HepG2 (cell line): ENCODE data around the gene ATP11A. TPM values are rescaled to one million over a fixed set of nuclear protein-coding genes. Genes with fewer than 3 reads are reported as not detected.
A peak's percentile ranks its signal among the peaks of the same experiment; 100 is the strongest.

Experiments
- ATAC-seq: fragments of 200-7000 bp; cut with Tn5 transposase; 3 replicates; pipeline ENCODE4 v1.9.1; 2020; ENCODE audit warnings: mild to moderate bottlenecking, moderate library complexity
- BruUV-seq: library from RNA; stranded (reverse); fragments of 400-500 nt; replicated peaks from 2 replicates; lab custom pipeline; 2021; lab: Mats Ljungman, UMichigan
- CTCF ChIA-PET: fragments of 300-600 bp; formaldehyde crosslinking; extraction: SDS; loops from one replicate; lab custom pipeline; 2021; ENCODE audit warnings: low total read pairs, inconsistent platforms, low intra/inter-chr PET ratio; lab: Yijun Ruan, JAX
- POLR2A ChIA-PET: fragments of 350-600 bp; sonication (Branson Sonifier 250); formaldehyde crosslinking; loops from one replicate; lab custom pipeline; 2020; ENCODE audit warnings: antibody characterized with exemption, inconsistent platforms; lab: Yijun Ruan, JAX
- DNase-seq: peaks from one replicate; pipeline ENCODE4 v3.0.0-alpha.2; 2015; ENCODE audit warnings: low spot score
- FAIRE-seq: peaks from 3 replicates; lab custom pipeline; 2011; peaks lifted over from hg19 to GRCh38; lab: Jason Lieb, UNC
- H2AFZ ChIP-seq: one replicate; pipeline ENCODE4 v1.6.1; 2011; ENCODE audit warnings: low read length, inconsistent platforms
- H3K27ac ChIP-seq: fragments of 300-600 bp; 3 replicates; pipeline ENCODE4 v1.8.0; 2011; ENCODE audit warnings: mixed run types, mild to moderate bottlenecking, mixed read lengths, low read length, inconsistent platforms; ENCODE audit not compliant: insufficient read depth; ENCODE audit errors: extremely low read length
- H3K27me3 ChIP-seq, 2 experiments: fragments of 200-600 bp in 1 of 2; 2 replicates in 1 of 2; 3 replicates in 1 of 2; pipeline versions ENCODE4 v1.6.0 to v1.8.0; 2011; ENCODE audit warnings: low read length in 2 of 2, mild to moderate bottlenecking in 2 of 2, moderate library complexity in 2 of 2, inconsistent platforms in 1 of 2; ENCODE audit not compliant: insufficient read depth in 2 of 2, control insufficient read depth in 1 of 2
- H3K36me3 ChIP-seq, 2 experiments: fragments of 200-600 bp in 1 of 2; replicated peaks in 1 of 2; 2 replicates in 1 of 2; 3 replicates in 1 of 2; pipeline versions ENCODE4 v1.5.1 to v1.8.0; 2011; ENCODE audit warnings: low read length in 2 of 2, inconsistent platforms in 1 of 2; ENCODE audit not compliant: insufficient read depth in 2 of 2, control insufficient read depth in 1 of 2
- H3K4me1 ChIP-seq: 2 replicates; pipeline ENCODE4 v1.5.1; 2012; ENCODE audit warnings: low read length, inconsistent platforms; ENCODE audit not compliant: insufficient read depth
- H3K4me2 ChIP-seq: 2 replicates; pipeline ENCODE4 v1.6.0; 2011; ENCODE audit warnings: low read depth, low read length, inconsistent platforms
- H3K4me3 ChIP-seq, 3 experiments: fragments of 200-600 bp in 1 of 3; sonication (generic), shearing (Covaris generic) in 1 of 3; replicated peaks in 1 of 3; 2 replicates each; pipeline ENCODE4 v1.5.1; 2011 to 2016; ENCODE audit warnings: low read length in 3 of 3, inconsistent platforms in 2 of 3, low read depth in 2 of 3, mild to moderate bottlenecking in 2 of 3, control low read depth in 1 of 3, mixed read lengths in 1 of 3; ENCODE audit not compliant: insufficient read depth in 1 of 3
- H3K79me2 ChIP-seq: one replicate; pipeline ENCODE4 v1.6.1; 2011; ENCODE audit warnings: low read length, inconsistent platforms; ENCODE audit not compliant: insufficient read depth
- H3K9ac ChIP-seq: 2 replicates; pipeline ENCODE4 v1.6.0; 2011; ENCODE audit warnings: mild to moderate bottlenecking, low read depth, low read length, inconsistent platforms; ENCODE audit not compliant: insufficient read depth
- H3K9me3 ChIP-seq: 2 replicates; pipeline ENCODE4 v1.5.1; 2012; ENCODE audit warnings: mild to moderate bottlenecking, low read length
- H4K20me1 ChIP-seq: 2 replicates; pipeline ENCODE4 v1.6.0; 2011; ENCODE audit warnings: inconsistent platforms, mild to moderate bottlenecking, low read length, moderate library complexity; ENCODE audit not compliant: insufficient read depth
- ARID2 ChIP-seq: sonication (generic); formaldehyde crosslinking; IDR thresholded peaks from 2 replicates; pipeline ENCODE4 v1.8.1; 2022; ENCODE audit warnings: mild to moderate bottlenecking, missing genetic modification reagents, borderline replicate concordance
- CREB3 ChIP-seq: sonication (generic); formaldehyde crosslinking; IDR thresholded peaks from 2 replicates; pipeline ENCODE4 v1.5.0; 2020; ENCODE audit warnings: missing genetic modification reagents
- ETS1 ChIP-seq: sonication (generic); formaldehyde crosslinking; IDR thresholded peaks from 2 replicates; pipeline ENCODE4 v1.4.0; 2020; ENCODE audit warnings: missing genetic modification reagents
- MAFK ChIP-seq, 2 experiments: IDR thresholded peaks in 1 of 2; conservative IDR thresholded peaks in 1 of 2; 2 replicates each; pipeline ENCODE4 v1.6.1; 2011; ENCODE audit warnings: improper control_type of control experiment in 2 of 2, low read length in 2 of 2
- SAP130 ChIP-seq: IDR thresholded peaks from 2 replicates; pipeline ENCODE4 v1.6.1; 2016; ENCODE audit warnings: low read depth
- SP5 ChIP-seq: IDR thresholded peaks from 2 replicates; pipeline ENCODE4 v1.6.1; 2016; ENCODE audit warnings: low read depth, borderline replicate concordance
- ZNF382 ChIP-seq: sonication (generic); formaldehyde crosslinking; IDR thresholded peaks from 2 replicates; pipeline ENCODE4 v1.5.0; 2020; ENCODE audit warnings: missing genetic modification reagents, mild to moderate bottlenecking, borderline replicate concordance
- ZNF709 ChIP-seq: sonication (generic); formaldehyde crosslinking; IDR thresholded peaks from 2 replicates; pipeline ENCODE4 v1.5.0; 2020; ENCODE audit warnings: mild to moderate bottlenecking, missing genetic modification reagents
- ZNF782 ChIP-seq: sonication (generic); formaldehyde crosslinking; IDR thresholded peaks from 2 replicates; pipeline ENCODE4 v1.4.0; 2020; ENCODE audit warnings: missing genetic modification reagents, mild to moderate bottlenecking, borderline replicate concordance
- WGBS: methylation state at CpG from one replicate; pipeline ENCODE4 v1.1.6; 2017; ENCODE audit warnings: low lambda C conversion rate; 5-methylcytosine and 5-hydroxymethylcytosine counted together
- in situ Hi-C: cut with HindIII; loops from 2 replicates; pipeline ENCODE4 v1.10.0; 2017; ENCODE audit warnings: low pct_unique_long_range_greater_than_20kb; ENCODE audit not compliant: extremely low pct_ligation_motif_present
- intact Hi-C: fragments of 100-400 bp; cut with micrococcal nuclease; formaldehyde crosslinking; loops from one replicate; pipeline ENCODE4 v1.10.0; 2022; ENCODE audit not compliant: unreplicated experiment
- polyA plus RNA-seq, 8 experiments: library from polyadenylated mRNA; depleted of rRNA in 3 of 8; stranded (reverse) in 7 of 8; unstranded in 1 of 8; fragments of >200 nt; fragmentation: Illumina TruSeq in 4 of 8; extraction: Trizol in 4 of 8; gene quantifications; 2 replicates each; pipeline versions ENCODE4 v1.2.1 to v1.2.3, GENCODE V29; 2011 to 2016; ENCODE audit warnings: low read depth in 4 of 8, missing spikeins in 1 of 8, mixed read lengths in 1 of 8; ENCODE audit not compliant: insufficient read depth in 1 of 8
- total RNA-seq, 5 experiments: library from RNA; depleted of rRNA; stranded (reverse); fragments of >200 nt; fragmentation: Illumina TruSeq; extraction: Trizol; gene quantifications; 2 replicates each; pipeline ENCODE4 v1.2.3, GENCODE V29; 2016; ENCODE audit warnings: low read depth in 1 of 5

The ATP11A gene
- total and polyA plus RNA-seq, 2 of the 13 experiments (the other 11 are each of a cell fraction or from before 2014, with no cell fraction given) = 18.4 to 20.1 TPM

- no peak overlapping the region for H3K9ac ChIP-seq
- BruUV-seq = no TSS peak
- ATAC-seq (no peak), FAIRE-seq (no peak), DNase-seq (no peak)
- in situ Hi-C loops = no loop called here
- 82% methylated on average over 11 of the region's 11 CpGs for WGBS
- H3K27me3 ChIP-seq = no peaks in the 10 kb centered on the region
- no peak overlapping the region for H2AFZ ChIP-seq
- peaks cover 7% of the 10 kb centered on the region; the same call in 1 of the 2 replicates for H4K20me1 ChIP-seq
- H3K4me3 ChIP-seq = no peak overlapping the region
- peak overlapping the region; percentile 90 for H3K27ac ChIP-seq
- peaks cover 80% of the 10 kb centered on the region for H3K4me1 ChIP-seq
- H3K36me3 ChIP-seq = peaks cover 9 to 26% of the 10 kb centered on the region in 2 experiments; a peak in 3 of 5 replicates
- intact Hi-C loops = no loop called here
- no peak overlapping the region for H3K4me2 ChIP-seq
- peaks cover 76% of the 10 kb centered on the region for H3K79me2 ChIP-seq
- POLR2A ChIA-PET = no interaction called here
- CTCF ChIA-PET = no interaction called here
- H3K9me3 ChIP-seq = peaks cover 9% of the 10 kb centered on the region
- TF ChIP-seq ETS1 (CRISPR knock-in tag) (no peak), SP5 (CRISPR knock-in tag) (no peak), ZNF782 (no peak), SAP130 (no peak), ZNF709 (CRISPR knock-in tag) (no peak), CREB3 (no peak), ZNF382 (CRISPR knock-in tag) (no peak)
Observed at GRCh38 chr13:112719016-112719415, 29.2 kb downstream of the ATP11A start.

GRCh38 chr13:112719556-112719955 is 29.7 kb downstream of the ATP11A start:
- Histone ChIP-seq H3K27ac (peak overlapping the region; percentile 90), H3K4me1 (peaks cover 80% of the 10 kb centered on the region), H3K4me2 (no peak overlapping the region), H3K36me3 (peaks cover 5 to 26% of the 10 kb centered on the region in 2 experiments; a peak in 4 of 5 replicates), H3K9ac (no peak overlapping the region), H3K9me3 (peaks cover 4% of the 10 kb centered on the region), H3K27me3 (no peaks in the 10 kb centered on the region), H2AFZ (no peak overlapping the region), H3K4me3 (no peak overlapping the region), H4K20me1 (peaks cover 5% of the 10 kb centered on the region; the same call in 1 of the 2 replicates), H3K79me2 (peaks cover 76% of the 10 kb centered on the region)
- 70% methylated on average over 2 of the region's 2 CpGs for WGBS
- ATAC-seq = no peak
- intact Hi-C loops (no loop called here), in situ Hi-C loops (no loop called here)
- no peak for TF ChIP-seq ARID2 (CRISPR knock-in tag)
- peak in 1 of 2 experiments; percentile 29; a peak in 2 of 4 replicates for TF ChIP-seq MAFK (conservative IDR thresholded peaks at IDR 0.05 in 1 of 2, IDR thresholded peaks at IDR 0.05 in 1 of 2; ENCODE audit: low read length in 2 of 2)
- ChIA-PET CTCF (no interaction called here), POLR2A (no interaction called here)
- no peak for FAIRE-seq
- BruUV-seq = no TSS peak
- DNase-seq = no peak
